Measurements from ENCODE around the gene PAF1.

PAF1 gene

GRCh38 chr19:39417463-39418181 is 26.7 kb upstream of the PAF1 start:
- no peak for DNase-seq (ENCODE audit: low read depth in 2 of 3, low spot score in 1 of 3)

DNA sequence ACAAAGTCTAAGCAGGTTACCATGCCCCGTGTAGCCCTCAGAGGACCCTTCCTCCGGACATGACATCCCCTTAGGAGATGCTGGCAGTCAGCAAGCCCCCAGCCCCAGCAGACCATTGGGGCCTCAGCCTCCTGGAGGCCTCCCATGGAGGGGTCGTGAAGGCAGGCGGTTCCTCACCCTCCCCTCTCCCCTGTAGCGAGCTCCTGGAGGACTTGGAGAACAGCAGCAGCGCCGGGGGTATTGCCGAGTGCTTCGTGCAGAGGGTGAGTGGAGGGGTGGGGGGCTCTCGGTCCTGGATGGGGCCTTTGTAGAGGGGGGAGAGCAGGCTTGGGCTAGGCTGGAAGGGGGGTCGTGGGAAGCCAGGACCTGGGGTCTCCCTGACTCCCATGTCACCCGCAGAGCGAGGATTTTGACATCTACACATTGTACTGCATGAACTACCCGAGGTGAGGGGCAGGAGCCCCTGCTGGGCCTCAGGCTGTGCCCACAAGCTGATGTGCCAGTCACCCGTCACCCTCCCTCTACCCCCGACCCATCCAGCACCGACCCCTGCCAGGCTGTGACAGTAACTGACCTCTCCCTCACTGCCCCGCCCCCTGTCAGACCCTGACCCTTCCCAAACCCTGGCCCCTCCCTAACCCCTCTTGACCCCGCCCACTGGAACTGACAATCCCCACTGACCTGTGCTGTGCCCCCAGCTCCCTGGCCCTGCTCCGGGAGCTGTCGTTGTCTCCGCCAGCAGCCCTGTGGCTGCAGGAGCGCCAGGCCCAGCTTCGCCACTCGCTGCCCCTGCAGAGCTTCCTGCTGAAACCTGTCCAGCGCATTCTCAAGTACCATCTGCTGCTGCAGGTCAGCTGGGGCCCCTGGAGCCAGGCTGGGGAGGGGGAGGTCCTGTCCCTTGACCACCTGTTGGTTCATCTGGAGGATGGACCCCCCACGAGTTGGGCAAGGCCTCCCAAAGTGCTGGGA is 25.5 kb upstream of the PAF1 start:
- DNase-seq (ENCODE audit: low read depth in 2 of 3, low spot score in 1 of 3), result no peak

DNA sequence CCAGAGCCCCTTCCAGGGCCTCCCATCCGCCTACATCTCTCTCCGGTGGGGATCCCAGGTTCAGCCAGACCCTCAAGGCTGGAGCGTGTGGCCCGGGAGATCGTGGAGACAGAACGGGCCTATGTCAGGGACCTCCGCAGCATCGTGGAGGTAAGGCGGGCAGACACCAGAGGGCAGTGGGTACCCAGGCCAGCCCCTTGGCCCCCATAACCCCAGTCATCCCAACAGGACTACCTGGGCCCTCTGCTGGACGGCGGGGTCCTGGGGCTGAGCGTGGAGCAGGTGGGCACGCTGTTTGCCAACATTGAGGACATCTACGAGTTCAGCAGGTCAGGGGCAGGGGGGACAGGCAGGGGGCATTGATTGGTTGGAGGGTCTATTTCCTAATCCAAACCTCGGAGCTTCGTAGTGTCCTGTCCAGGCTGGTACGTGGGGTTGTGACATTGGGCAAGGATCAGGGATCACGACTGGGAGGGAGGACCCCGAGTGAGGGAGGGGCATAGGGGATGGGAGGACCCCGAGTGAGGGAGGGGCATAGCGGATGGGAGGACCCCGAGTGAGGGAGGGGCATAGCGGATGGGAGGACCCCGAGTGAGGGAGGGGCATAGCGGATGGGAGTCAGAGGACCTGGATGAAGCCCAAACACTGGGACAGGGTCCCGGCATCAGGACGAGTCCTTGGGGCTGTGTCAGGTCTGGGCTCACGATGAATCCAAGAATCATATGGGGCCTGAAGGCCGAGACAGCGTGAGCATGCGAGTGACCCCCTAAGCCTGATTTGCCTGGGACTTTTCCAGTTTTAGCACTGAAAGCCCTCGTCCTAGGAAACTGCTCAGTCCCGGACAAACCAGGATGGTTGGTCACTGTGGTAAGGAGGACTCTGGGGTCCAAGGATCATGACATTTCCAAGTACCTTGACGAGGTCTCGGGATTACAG is 24.5 kb upstream of the PAF1 start:
- no peak for DNase-seq (ENCODE audit: low read depth in 2 of 3, low spot score in 1 of 3)

GRCh38 chr19:39413911-39414608 is 23.2 kb upstream of the PAF1 start:
- DNase-seq (ENCODE audit: low read depth in 2 of 3, low spot score in 1 of 3), result no peak

- no peak for DNase-seq (ENCODE audit: low read depth in 2 of 3, low spot score in 1 of 3)
These were observed 22.5 kb upstream of the PAF1 start for GRCh38 chr19:39413272-39413910.

- no peak for DNase-seq (ENCODE audit: low read depth in 2 of 3, low spot score in 1 of 3)
These were observed 22.0 kb upstream of the PAF1 start for GRCh38 chr19:39412867-39413271.

GRCh38 chr19:39412100-39412866 is 21.4 kb upstream of the PAF1 start, which contains the start of gene PLEKHG2:
PLEKHG2 (plus strand) TSS chr19:39412669; CDS start chr19:39414087, 1,418 bp downstream.
- peak; percentile 95 to 99 (median 96) for DNase-seq (ENCODE audit: low read depth in 2 of 3, low spot score in 1 of 3)

GRCh38 chr19:39411832-39412099 is 20.9 kb upstream of the PAF1 start:
- peak; percentile 82 to 95 (median 86) for DNase-seq (ENCODE audit: low read depth in 2 of 3, low spot score in 1 of 3)

DNA sequence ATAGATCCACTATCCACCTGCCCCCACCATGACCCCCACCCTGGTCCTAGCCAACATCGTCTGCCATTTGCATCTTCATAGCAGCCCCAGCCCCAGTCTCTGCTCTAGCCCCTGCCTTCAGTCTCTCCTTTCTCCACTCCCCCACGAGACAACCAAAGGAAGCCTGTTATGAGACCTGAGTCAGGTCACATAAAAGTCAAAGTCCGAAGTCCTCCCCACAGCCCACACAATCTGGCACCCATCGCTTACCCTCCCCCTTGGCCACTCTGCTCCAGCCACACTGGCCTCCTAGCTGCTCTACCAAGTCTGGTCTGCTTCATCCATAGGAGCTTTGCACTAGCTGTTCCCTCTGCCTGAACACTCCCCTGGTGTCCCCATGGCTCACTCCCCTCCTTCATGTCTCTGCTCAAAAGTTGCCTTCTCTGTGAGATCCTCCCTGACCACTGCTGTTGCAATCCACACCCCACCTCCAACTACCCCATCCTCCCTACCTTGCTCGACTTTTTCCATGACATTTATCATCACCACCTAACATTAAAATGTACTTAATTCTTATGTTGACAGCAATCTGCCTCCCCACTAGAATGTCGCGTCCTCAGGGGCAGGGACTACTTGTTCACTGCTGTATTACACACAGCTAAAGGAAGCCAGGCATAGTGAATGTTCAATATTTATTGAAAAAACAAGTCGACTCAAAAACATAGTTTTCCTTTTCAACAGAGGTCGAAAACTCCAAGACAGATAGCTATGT is 20.4 kb upstream of the PAF1 start:
- no peak for DNase-seq (ENCODE audit: low read depth in 2 of 3, low spot score in 1 of 3)

GRCh38 chr19:39410831-39411080 is 19.9 kb upstream of the PAF1 start:
- no peak for DNase-seq (ENCODE audit: low read depth in 2 of 3, low spot score in 1 of 3)

DNA sequence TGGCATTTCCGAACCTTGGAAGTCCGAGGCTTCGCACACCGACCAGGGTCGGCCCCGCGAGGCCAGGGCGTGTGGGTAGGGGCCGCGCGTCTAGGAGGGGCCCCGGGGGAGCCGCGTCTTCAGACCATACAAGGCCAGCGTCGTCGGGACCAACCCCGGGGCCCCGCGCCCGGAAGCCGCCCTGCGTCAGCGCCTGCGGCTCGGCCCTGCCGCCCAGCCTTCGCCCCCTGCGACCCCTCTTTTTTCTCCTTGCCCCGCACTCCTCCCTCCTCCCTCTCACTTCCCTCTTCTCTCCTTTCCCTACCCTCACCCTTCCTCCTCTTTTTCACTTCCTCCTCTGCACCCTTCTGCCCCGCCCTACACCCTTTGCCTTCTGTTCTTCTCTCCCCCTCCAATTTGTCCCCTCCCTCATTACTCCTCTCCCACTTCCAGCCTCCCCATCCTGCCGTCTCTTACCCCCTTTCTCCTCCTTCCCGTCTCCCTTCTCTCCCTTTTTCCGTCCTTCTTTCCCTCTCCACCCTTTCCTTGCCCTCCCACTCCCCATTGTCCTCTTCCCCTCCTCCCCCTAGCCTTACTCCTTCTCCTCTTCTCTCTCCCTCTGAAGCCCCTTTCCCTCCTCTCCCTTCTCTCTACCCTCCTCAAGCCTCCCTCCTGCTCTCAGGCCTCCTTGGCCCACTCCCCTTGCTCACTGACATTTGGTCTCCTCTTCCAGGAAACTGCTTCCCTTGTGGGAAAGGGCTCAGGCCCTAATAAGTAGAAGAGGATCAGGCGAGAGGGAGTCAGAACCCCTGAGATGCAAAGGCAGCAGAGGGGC is 19.3 kb upstream of the PAF1 start:
- no peak for DNase-seq (ENCODE audit: low read depth in 2 of 3, low spot score in 1 of 3)

- DNase-seq (ENCODE audit: low read depth in 2 of 3, low spot score in 1 of 3), result peak in 2 of 3 donors; percentile 62 to 66
These were observed 18.5 kb upstream of the PAF1 start for GRCh38 chr19:39409208-39410016.

DNA sequence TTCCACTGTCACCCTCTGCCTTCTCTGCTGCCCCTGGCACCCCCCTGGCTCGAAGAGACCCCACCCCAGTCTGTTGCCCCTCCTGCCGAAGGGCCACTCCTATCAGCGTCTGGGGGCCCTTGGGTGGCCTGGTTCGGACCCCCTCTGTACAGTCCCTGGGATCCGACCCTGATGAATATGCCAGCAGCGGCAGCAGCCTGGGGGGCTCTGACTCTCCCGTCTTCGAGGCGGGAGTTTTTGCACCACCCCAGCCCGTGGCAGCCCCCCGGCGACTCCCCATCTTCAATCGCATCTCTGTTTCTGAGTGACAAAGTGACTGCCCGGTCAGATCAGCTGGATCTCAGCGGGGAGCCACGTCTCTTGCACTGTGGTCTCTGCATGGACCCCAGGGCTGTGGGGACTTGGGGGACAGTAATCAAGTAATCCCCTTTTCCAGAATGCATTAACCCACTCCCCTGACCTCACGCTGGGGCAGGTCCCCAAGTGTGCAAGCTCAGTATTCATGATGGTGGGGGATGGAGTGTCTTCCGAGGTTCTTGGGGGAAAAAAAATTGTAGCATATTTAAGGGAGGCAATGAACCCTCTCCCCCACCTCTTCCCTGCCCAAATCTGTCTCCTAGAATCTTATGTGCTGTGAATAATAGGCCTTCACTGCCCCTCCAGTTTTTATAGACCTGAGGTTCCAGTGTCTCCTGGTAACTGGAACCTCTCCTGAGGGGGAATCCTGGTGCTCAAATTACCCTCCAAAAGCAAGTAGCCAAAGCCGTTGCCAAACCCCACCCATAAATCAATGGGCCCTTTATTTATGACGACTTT is 17.7 kb upstream of the PAF1 start:
- DNase-seq (ENCODE audit: low read depth in 2 of 3, low spot score in 1 of 3), result no peak

DNA sequence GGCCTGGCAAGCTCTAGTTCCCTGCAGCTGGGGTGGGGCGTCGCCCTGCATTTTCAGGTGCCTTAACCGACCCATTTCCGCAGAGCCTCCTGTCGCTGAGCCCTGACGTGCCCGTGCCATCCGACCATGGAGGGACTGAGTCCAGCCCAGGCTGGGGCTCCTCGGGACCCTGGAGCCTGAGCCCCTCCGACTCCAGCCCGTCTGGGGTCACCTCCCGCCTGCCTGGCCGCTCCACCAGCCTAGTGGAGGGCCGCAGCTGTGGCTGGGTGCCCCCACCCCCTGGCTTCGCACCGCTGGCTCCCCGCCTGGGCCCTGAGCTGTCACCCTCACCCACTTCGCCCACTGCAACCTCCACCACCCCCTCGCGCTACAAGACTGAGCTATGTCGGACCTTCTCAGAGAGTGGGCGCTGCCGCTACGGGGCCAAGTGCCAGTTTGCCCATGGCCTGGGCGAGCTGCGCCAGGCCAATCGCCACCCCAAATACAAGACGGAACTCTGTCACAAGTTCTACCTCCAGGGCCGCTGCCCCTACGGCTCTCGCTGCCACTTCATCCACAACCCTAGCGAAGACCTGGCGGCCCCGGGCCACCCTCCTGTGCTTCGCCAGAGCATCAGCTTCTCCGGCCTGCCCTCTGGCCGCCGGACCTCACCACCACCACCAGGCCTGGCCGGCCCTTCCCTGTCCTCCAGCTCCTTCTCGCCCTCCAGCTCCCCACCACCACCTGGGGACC is 16.9 kb upstream of the PAF1 start:
- DNase-seq (ENCODE audit: low read depth in 2 of 3, low spot score in 1 of 3), result peak in 1 of 3 donors; percentile 30

DNA sequence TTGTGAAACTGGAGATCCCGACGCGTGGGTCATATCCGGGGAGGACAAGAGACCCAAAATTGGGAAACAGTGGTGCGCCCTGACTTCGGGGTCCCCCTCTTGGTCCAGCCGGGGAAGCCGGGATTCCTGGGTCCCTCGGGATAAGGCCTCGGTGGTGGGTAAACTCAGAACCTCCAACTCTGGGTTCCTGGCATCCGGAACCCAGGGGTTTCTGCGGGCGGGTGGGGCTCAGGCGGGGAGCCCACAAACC is 16.4 kb upstream of the PAF1 start:
- no peak for DNase-seq (ENCODE audit: low read depth in 2 of 3, low spot score in 1 of 3)

Measured in stimulated activated CD4-positive, alpha-beta T cell treated with anti-CD3 and anti-CD28 coated beads, Interleukin-12 subunit alpha, Interleukin-12 subunit beta, amount 100 ng/mL, for 48 hours (primary cell).